Occipital lobe (tissue), 2 donors: Measurements from ENCODE around the gene SEMA5A. TPM values are rescaled to one million over a fixed set of nuclear protein-coding genes. Genes with fewer than 3 reads are reported as not detected.

Experiments used
- DNase-seq: peaks from one replicate; lab custom pipeline; 2025; lab: John Stamatoyannopoulos, UW
- total RNA-seq: library from RNA; depleted of rRNA; stranded (reverse); fragments of >200 nt; gene quantifications from one replicate; pipeline ENCODE4 v1.2.3, GENCODE V29; 2014

The SEMA5A gene
- total RNA-seq, 1 donor from 2014 or later: 11.2 TPM

DNA sequence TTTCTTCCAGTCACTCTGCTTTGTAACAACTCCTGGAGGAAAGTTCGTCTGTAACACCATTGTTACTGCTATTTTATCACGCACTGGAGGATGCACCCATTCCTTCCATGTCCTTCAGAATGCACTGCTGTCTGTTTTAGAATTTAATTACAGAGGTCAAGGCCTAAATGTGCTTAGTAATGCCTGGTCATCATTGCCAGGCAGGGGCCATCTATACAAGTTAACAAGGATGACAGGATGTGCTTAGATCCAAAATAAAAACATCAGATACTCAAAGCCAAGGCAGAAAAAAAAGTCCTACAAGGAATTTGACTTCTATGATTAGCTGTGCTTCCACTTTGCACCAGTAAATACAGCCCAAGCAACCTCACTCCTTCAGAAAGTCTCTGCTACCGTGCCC lies 371.4 kb downstream of the SEMA5A start:
- DNase-seq: no peak

DNA sequence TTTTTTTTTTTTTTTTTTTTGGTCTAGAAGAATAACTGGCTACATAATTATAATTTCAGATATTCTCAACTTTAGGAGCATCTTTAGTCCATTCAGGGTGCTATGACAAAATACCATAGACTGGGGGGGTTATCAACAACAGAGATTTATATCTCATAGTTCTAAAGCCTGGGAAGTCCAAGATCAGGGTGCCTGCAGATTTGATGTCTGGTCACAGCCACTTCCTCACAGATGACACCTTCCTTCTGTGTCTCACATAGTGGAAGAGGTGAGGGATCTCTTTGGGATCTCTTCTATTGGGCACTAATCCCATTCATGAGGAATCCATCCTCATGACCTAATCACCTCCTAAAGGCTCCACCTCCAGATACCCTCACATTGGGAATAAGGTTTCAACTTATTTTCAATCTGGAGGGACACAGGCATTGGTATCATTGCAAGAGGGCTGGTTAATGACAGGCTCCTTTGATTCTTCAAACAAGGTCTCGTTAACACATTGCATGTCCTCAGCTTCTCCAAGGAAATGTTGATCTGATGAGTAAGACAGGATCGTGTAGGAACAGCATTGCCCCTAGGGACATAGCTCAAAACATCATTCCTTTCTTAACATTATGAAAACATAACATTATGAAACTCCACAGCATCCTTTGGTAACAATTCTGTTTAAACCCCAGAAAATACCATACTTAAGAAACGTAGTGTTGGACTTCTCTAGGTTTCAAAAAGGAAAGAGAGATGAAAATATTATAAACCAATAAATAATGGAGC lies 372.4 kb downstream of the SEMA5A start:
- no peak for DNase-seq

DNA sequence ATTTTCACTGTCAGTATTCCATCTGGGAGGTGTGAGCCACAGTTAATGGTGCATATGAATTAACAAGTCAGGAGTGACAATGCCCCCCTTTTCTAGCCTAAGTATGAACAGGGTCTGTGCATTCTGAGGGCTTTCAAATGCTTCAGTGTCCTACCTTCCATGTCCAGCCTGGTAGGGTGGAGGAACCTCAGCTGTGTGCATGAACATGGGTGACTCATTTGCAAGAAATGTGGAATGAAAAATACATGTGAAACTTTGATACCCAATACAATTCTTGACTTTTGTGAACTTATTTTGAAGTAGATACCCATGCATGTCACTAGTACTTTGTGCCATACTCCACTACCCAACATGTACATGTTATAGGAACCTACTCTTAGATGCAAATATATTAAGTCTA lies 375.8 kb downstream of the SEMA5A start:
- DNase-seq: no peak

DNA sequence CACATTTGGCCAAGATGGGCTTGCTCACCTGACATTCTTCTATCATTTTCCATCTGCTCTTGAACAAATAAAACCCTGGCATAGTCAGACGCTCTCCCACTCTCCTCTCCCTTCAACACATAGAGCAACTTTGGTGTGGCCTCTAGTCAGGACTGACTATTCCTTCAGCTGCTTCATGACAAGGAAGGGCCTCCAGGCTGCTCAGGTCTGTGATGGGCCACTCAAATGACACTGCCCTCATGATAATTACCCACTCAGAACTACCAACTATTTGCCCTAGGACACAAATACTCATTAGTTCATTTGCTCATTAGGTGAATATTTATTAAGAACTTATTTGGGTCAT lies 376.3 kb downstream of the SEMA5A start:
- no peak for DNase-seq

DNA sequence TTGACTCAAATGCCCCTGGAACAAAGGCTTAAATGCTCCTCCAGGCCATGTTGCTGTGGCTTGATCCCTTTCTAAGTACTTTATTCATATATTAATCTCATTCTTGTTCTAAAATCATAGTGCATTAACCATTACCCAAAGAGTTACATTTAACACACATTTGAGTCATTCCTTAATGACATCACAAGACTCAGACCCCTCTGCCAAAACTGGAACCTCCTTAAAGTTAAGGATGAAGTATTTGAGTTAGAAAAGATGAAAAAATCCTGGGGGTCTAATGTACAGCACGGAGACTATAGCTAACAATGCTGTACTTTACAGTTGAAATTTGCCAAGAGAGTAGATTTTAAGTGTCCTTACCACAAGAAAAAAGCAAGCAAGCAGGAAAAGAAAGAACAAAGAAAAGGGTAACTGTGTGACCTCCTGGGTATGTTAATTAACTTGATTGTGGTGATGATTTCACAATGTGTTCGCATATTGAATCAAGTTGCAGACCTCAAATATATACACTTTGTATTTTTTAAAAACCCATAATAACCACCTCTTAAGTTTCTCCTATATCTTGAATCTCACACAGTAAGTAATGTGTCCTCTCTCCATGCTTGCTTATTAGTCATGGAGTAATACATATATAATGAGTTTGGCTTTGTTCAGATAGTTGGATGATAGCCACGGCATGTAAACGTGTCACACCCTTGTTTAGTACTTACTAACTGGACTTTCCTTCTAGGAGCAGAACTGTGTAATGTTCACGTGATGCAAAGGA lies 376.9 kb downstream of the SEMA5A start:
- DNase-seq: no peak

DNA sequence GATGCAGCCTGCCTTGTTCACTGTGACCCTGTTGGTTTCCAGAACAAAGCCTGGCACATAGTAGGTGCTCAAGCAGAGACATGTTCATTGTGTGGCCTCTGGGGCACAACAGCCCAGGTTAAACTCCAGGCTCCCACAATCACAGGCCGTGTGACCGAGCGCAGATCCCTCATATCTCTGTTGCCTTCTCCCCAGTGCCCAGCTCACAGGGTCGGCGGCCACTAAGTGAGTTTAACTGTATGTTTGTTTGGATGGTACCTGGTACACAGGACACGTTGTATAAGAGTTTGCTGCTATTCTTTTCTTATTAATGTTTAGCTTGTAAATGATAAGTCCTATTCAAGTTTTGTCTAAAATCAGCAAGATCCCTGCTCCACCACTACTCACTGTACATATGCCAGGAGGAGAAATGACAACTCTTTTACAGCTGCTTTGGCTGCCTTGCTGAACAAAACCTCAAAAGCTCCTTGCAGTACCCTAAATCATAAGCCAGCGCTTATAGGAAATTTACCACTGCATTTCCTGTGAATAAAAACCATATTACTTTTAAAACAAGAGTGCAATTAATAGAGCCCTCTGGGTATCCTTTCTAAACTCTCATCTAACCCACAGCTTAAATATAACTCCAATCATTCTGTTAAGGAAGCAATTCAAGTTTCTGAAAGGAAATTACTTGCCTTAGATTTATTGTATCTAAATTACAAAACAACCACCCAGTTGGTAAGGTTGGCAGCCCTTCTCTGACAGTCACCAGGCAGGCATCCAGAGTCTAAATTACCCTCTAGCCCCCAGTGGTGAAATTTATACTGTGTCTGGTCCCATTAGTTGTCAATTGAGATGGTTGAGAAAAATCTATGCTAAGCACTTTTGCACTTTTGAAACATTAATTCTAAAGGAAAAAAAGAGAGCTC lies 379.4 kb downstream of the SEMA5A start:
- no peak for DNase-seq

DNA sequence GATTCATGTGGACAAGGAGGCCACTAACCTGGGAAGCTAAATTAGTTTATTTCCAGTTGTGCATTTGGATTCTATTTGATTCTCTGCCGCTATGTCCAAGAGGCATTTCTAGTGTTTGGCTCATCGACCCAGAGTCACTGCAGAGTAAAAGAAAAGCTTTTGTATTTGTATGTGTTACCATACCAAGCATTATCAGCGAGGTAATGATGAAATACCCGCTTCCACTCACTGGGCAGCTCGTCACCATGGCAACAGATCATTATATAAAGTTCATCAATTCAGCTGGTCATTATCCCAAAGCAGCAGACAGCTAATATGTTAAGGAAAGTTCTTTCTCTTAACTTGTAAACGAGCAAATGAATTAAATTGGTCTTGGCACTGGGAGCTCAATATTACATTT lies 380.3 kb downstream of the SEMA5A start:
- no peak for DNase-seq

DNA sequence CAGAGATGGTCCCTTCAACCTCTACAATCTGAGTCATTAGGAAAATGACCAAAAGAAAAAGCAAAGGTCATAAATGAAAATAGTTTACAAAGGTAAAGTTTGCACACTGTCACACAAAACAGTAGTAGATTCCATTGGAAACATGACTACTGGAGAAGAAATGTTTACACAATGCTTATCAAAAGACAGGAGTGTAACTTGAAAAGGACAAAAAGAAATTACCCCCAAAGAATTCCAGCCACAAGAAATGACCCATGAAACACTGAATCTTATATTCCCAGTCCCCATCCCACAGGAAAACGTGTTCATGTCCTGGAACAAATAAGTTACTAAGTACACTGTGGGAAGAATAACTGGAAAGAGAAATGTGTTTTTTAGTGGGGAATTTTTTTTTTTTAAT lies 385.1 kb downstream of the SEMA5A start:
- DNase-seq: no peak

DNA sequence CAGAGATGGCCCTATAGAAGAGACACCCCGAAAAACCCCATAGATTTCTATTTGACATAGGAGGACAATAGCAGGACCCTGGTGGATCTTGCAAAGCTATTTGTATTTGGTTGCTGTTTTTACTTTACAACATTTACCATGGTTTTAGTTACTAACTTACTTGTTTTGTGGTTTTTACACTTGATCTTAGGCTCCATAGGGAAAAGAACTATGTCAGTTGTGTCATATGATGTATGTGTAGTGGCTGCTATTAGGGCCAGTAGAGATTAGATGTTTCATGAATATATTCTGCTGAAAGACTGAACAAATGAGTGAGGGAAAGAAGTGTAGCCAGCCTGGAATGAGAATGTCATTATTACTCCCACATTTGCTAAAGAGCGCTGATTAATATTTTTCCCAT lies 388.1 kb downstream of the SEMA5A start:
- DNase-seq: no peak

DNA sequence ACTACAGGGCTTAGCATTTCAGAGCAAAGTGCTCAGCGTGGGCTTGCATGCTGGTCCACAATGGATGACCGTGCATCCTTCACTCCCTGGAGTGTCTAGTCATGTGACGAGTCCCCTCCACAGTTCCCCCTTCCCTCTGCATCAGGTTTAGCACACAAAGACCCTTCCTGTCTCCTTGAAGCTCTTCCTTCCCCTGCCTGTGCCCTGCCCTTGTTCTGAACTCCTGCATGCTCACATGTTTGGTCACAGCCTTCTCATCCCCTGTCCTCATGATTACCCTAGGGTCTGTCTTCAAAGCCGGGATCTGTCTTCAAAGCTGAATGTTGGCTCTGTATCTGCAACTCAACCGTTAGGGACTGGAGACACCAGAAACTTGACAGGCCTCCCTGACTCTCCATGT lies 388.9 kb downstream of the SEMA5A start:
- DNase-seq: no peak

DNA sequence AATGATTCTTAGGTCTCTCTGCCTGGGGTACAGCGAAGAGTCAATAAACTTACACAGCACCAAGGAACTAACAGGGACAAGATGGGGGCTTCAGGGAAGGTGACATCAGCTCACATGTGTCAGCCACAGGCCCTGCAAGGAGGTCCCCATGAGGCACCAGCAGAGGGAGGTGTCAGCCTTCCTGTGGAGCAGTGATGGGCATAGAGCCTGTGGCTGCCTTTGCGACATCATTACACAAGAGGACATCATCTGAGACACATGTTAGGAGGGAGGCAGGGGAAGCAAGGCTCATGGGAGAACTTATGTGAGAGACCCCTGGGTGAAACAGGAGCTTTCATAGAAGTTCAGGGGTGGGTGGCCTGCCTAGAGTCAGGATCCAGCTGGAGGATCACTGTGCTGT lies 389.6 kb downstream of the SEMA5A start:
- DNase-seq: peak; percentile 17

DNA sequence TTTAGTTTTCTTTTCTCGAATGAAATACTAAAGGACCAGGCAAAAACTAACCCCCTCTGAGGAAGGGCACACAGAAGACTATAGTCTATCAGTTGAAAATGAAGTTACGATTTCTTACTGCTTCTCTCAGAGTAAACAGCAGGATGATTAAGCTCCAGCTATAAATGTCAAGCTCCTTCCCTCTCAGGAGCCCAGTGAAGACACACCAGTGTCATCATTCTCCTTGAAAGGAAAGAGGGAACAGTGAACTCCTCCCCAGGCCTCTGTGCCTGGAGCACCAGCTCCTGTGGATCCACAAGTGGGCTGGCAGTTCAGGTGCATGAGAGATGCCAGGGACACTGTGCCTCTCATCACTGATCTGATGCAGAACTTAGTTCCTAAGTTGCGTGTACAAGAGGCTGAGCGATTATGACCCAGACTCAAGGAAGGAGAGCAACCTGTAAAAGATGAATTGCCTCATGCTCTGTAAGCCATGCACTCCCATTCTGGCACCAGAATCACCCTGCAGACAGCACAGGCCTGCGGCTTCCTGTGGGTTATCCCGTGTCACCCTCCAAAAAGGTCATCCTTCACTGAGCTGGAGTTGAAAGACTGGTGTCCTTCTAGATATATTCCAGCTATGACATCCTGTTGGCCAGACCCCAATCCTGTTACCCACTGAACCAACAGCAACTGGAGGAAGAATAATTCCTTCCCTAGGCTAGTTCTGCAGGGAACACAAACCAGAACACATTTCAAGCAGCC lies 394.0 kb downstream of the SEMA5A start:
- no peak for DNase-seq

DNA sequence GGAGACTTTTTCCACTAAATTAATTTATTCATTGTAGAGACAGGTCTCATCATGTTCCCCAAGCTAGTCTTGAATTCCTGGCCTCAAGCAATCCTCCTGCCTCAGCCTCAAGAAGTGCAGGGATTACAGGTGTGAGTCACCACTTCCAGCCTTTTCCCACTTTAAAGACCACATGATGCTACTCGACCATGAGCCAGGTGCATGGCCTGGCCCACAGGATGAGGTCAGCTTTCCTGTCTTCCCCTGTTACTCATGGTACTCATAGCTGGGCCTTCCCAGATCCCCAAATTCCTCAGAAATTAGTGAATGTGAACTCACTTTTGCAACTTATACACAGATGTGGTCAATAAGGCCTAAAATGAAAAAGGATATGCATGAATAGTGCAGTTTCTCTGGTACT lies 395.9 kb downstream of the SEMA5A start:
- no peak for DNase-seq

DNA sequence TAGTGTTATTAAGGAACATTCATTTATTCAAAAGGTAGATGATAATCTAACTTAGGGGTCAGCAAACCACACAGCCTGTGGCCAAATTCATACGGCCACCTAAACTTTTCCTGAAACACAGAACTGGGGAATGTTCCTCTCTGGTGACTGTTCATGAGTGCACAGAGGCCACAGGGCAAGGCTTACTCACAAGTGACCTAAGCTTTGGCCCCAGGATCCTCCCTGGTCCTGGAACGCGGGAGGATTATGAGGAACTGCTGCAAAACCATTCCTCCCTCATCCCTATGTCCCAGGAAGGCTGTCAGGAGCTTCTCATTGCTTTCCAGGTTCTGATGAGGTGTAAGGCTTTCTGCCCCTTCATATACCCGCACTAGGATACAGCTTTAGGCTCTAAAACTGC lies 397.6 kb downstream of the SEMA5A start:
- no peak for DNase-seq

DNA sequence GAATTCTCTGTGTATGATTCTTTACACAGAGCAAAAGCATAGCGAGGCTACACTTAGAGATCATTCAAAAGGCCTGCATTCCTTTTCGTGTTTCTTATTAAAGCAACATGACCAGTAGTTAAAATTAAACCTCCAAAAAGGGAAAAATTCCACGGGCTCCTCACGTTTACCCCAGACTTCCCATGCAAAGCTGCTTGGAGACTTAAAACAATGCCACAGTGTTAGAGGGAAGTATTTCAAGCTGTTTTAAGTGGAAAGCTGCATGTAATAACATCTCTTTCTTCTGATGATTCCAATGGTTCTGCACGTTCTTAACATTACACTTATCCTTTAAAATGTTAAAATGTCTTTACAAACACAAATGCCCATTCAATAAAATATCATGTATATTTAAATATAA lies 405.2 kb downstream of the SEMA5A start:
- DNase-seq: no peak

DNA sequence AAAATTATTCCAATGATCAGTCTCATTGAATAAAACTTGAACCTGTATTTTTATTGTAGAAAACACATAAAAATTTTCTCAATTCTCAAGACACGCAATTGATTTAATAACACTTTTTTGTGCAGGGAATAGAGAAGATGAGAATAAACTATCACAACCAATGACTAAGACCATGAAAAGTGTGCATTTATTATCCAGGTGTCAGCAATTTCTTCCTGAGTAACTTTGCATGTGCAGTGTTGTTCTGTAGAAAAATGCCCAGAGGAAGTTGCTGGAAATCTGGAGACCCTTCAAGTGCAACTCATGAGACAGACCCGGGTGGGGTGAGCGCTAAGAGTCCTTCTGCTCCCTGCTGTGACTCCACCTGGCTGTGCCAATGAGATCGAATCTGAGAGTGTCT lies 405.7 kb downstream of the SEMA5A start:
- no peak for DNase-seq

DNA sequence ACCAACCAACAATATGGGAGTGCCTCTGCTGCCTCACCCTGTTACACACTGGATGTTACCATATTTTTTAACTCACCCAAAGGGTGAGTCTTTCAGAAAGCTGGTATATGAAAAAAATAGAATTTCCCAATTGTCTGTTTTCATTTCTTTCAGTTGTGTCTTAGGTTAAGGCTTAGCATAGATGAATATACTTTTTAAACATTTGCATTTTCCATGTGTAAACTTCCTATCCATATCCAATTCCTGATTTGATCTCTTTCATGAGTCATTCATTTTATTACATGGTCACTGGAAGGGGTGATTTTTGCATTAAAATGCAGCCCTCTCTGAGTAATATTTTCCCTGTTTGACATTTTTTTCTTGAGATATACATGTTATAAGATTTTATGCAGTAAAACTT lies 406.5 kb downstream of the SEMA5A start:
- DNase-seq: no peak

DNA sequence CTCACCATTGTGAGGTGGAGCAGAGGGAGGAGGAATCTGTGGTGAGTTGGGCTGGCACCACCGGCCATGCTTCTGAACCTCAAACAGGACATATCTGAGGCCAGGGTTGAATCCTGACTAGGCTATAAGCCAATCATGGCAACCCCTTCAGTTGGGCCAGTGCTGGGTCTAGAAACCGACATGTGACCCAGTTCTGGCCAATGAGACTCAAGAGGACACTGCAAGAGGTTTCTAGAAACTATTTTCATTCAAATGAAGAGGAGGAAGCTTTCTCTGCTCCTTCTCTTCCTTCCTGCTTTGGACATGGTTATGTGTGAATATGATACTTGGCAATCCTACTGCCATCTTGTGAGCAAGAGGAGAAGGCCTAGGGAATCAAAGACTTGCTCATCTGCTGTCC lies 417.7 kb downstream of the SEMA5A start:
- no peak for DNase-seq

DNA sequence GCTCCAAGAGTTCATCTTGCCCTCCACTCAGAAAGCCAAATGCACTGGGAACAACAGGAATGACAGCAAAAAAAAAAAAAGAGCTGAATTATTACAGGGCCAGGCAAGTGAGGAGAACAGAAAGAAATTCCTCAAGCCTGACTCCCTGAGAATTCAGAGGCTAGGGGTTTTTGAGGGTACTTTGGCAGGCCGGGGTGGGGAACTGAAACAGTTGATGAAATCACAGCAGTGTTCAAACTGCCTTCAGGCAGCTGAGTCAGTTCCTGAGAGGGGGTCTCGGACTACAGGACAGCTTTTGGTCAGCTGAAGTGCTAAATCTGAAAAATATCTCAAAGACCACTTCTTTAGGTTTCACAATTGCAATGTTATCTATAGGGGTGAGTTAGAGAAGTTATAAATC lies 419.4 kb downstream of the SEMA5A start:
- DNase-seq: no peak

DNA sequence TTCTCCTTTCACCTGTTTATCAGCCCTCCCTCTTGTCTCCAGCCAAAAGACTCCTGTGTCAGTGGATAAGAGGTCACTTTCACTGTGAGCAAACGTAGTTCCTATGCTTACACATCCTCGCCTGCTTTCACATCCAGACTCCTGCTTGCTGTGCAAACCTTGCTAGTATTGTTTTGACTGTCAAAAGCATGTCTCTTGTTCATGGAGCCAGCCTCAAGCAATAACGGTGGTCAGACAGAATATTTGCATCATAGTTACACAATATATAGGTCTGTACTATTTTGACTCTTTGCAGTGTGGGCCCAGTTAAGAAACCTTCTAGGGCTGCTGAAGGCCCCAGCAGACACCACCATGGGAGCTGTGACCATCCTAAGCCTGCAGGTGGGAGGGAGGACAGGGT lies 420.0 kb downstream of the SEMA5A start:
- no peak for DNase-seq

DNA sequence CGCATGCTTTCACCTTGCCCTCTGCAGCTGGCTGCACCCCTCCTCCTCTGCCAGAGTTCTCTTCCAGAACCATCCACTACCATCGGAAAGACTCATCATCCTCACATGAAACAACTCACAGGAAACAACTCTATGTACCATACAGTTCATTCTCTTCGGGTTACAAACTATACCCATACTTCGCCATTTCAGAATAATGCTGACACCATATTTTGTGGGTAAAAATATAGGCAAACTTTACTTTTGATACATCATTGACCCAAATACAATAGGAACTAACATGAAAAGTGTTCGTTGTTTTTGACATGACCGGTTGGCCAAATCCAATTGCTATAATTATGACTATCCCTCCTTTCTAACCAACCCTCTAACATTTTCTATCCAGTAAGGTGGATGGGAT lies 421.0 kb downstream of the SEMA5A start:
- no peak for DNase-seq

DNA sequence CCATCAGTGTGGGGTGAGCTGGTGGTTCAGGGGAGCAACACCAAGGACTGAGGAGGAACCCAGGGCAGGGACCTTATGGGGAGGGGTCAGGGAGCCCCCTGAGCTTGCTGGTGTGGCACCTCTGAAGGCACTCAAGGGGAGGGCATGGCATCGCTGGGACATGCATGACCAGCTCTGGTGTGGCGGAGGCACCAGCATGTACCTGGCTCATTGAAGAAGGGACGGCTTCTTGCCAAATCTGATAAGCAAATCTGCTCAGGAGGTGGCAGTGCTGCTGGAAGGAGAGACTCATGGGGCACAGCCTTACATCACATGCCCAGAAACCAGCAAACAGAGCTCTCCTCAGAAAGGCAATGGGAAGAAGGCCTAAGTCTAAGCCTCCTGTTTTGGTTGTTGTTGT lies 421.8 kb downstream of the SEMA5A start:
- DNase-seq: no peak
